Measurements from ENCODE around the gene TMEM121. TPM values are rescaled to one million over a fixed set of nuclear protein-coding genes. Genes with fewer than 3 reads are reported as not detected.

Gene TMEM121
- total and polyA plus RNA-seq, 2 of the 8 experiments (the other 6 are each of a cell fraction or from before 2014, with no cell fraction given) = 1.9 TPM; not detected in 1

DNA sequence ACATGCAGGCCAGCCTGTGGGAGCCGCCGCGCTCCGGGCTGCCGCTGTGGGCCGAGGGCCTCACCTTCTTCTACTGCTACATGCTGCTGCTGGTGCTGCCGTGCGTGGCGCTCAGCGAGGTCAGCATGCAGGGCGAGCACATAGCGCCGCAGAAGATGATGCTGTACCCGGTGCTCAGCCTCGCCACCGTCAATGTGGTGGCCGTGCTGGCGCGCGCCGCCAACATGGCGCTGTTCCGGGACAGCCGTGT is 2.9 kb downstream of the TMEM121 start (continued):
- no peak for TF ChIP-seq EZH2 (IDR thresholded peaks at IDR 0.05; ENCODE audit: low read depth, low read length, severe bottlenecking)
- TF ChIP-seq ASH2L (IDR thresholded peaks at IDR 0.05; ENCODE audit: low read length) = no peak
- no peak for TF ChIP-seq ZNF274 (IDR thresholded peaks at IDR 0.05; ENCODE audit: borderline replicate concordance, extremely low read depth, low read length)
- no peak for TF ChIP-seq POU5F1 (IDR thresholded peaks at IDR 0.05; ENCODE audit: low read depth, low read length)
- no peak for TF ChIP-seq BRCA1 (IDR thresholded peaks at IDR 0.05; ENCODE audit: low read depth, low read length)
- TF ChIP-seq, protein P1, sequence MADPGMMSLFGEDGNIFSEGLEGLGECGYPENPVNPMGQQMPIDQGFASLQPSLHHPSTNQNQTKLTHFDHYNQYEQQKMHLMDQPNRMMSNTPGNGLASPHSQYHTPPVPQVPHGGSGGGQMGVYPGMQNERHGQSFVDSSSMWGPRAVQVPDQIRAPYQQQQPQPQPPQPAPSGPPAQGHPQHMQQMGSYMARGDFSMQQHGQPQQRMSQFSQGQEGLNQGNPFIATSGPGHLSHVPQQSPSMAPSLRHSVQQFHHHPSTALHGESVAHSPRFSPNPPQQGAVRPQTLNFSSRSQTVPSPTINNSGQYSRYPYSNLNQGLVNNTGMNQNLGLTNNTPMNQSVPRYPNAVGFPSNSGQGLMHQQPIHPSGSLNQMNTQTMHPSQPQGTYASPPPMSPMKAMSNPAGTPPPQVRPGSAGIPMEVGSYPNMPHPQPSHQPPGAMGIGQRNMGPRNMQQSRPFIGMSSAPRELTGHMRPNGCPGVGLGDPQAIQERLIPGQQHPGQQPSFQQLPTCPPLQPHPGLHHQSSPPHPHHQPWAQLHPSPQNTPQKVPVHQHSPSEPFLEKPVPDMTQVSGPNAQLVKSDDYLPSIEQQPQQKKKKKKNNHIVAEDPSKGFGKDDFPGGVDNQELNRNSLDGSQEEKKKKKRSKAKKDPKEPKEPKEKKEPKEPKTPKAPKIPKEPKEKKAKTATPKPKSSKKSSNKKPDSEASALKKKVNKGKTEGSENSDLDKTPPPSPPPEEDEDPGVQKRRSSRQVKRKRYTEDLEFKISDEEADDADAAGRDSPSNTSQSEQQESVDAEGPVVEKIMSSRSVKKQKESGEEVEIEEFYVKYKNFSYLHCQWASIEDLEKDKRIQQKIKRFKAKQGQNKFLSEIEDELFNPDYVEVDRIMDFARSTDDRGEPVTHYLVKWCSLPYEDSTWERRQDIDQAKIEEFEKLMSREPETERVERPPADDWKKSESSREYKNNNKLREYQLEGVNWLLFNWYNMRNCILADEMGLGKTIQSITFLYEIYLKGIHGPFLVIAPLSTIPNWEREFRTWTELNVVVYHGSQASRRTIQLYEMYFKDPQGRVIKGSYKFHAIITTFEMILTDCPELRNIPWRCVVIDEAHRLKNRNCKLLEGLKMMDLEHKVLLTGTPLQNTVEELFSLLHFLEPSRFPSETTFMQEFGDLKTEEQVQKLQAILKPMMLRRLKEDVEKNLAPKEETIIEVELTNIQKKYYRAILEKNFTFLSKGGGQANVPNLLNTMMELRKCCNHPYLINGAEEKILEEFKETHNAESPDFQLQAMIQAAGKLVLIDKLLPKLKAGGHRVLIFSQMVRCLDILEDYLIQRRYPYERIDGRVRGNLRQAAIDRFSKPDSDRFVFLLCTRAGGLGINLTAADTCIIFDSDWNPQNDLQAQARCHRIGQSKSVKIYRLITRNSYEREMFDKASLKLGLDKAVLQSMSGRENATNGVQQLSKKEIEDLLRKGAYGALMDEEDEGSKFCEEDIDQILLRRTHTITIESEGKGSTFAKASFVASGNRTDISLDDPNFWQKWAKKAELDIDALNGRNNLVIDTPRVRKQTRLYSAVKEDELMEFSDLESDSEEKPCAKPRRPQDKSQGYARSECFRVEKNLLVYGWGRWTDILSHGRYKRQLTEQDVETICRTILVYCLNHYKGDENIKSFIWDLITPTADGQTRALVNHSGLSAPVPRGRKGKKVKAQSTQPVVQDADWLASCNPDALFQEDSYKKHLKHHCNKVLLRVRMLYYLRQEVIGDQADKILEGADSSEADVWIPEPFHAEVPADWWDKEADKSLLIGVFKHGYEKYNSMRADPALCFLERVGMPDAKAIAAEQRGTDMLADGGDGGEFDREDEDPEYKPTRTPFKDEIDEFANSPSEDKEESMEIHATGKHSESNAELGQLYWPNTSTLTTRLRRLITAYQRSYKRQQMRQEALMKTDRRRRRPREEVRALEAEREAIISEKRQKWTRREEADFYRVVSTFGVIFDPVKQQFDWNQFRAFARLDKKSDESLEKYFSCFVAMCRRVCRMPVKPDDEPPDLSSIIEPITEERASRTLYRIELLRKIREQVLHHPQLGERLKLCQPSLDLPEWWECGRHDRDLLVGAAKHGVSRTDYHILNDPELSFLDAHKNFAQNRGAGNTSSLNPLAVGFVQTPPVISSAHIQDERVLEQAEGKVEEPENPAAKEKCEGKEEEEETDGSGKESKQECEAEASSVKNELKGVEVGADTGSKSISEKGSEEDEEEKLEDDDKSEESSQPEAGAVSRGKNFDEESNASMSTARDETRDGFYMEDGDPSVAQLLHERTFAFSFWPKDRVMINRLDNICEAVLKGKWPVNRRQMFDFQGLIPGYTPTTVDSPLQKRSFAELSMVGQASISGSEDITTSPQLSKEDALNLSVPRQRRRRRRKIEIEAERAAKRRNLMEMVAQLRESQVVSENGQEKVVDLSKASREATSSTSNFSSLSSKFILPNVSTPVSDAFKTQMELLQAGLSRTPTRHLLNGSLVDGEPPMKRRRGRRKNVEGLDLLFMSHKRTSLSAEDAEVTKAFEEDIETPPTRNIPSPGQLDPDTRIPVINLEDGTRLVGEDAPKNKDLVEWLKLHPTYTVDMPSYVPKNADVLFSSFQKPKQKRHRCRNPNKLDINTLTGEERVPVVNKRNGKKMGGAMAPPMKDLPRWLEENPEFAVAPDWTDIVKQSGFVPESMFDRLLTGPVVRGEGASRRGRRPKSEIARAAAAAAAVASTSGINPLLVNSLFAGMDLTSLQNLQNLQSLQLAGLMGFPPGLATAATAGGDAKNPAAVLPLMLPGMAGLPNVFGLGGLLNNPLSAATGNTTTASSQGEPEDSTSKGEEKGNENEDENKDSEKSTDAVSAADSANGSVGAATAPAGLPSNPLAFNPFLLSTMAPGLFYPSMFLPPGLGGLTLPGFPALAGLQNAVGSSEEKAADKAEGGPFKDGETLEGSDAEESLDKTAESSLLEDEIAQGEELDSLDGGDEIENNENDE (IDR thresholded peaks at IDR 0.05; ENCODE audit: insufficient replicate concordance, low read length) = no peak

Measured in H1 (cell line).